Erythroblast (primary cell): ENCODE results near the gene FADD.

Source experiments
- GATA1 ChIP-seq: IDR thresholded peaks from 2 replicates; pipeline ENCODE4 v1.6.1; 2011; ENCODE audit warnings: low read depth, mild to moderate bottlenecking, control low read depth, low read length, moderate library complexity
- POLR2A ChIP-seq: IDR thresholded peaks from 2 replicates; pipeline ENCODE4 v1.6.1; 2011; ENCODE audit warnings: mild to moderate bottlenecking, low read length

DNA sequence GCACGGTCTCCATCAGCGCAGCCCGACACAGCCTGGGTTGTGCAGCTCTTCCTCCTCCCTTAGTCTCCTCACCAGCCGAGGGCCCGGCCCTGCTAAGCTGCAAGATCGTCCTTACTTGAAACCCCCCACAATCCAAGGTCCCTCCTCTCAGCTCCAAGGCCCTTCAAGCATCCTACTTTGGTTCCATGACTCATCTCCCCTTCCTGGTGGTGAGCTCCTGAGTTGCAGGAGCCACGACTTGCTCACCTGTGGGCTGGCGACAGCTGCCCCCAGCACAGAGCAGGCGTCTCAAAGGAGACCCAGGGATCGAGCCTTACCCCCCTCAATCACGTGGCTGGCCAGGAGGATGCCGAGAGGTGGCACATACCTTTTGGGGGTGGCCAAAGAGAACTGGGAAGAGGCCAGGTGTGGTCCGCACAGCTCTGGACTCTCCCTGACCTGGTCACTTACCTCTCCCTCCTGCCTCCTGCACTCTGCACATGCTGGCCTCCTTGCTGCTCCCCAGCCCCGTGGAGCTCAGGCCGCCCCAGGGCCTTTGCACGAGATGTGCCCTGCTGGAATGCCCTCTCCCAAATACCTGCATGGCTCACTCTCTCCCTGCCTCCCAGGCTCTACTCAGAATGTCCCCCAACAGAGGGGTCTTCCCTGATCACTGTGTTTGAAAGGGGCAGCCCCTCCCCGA, 35.2 kb upstream of the FADD start:
- TF ChIP-seq POLR2A (no peak), GATA1 (no peak)
